HepG2 (cell line): Measurements from ENCODE around the gene SRR. TPM values are rescaled to one million over a fixed set of nuclear protein-coding genes. Genes with fewer than 3 reads are reported as not detected.

Experiments used
- FOXO4 ChIP-seq: sonication (generic); formaldehyde crosslinking; conservative IDR thresholded peaks from 2 replicates; pipeline ENCODE4 v1.8.1; 2023; ENCODE audit warnings: missing genetic modification reagents
- KAT8 ChIP-seq: IDR thresholded peaks from 2 replicates; pipeline ENCODE4 v1.6.1; 2016; ENCODE audit warnings: missing genetic modification reagents, missing compliant biosample characterization
- NR2F6 ChIP-seq, 2 experiments: IDR thresholded peaks; 2 replicates each; pipeline ENCODE4 v1.6.1; 2016; ENCODE audit warnings: antibody characterized with exemption in 1 of 2, mild to moderate bottlenecking in 1 of 2
- PRMT3 ChIP-seq: sonication (generic); formaldehyde crosslinking; IDR thresholded peaks from 2 replicates; pipeline ENCODE4 v1.8.1; 2022; ENCODE audit warnings: low read depth, mild to moderate bottlenecking, moderate library complexity, missing genetic modification reagents, borderline replicate concordance
- TRAFD1 ChIP-seq: sonication (generic); formaldehyde crosslinking; IDR thresholded peaks from 2 replicates; pipeline ENCODE4 v1.5.1; 2020; ENCODE audit warnings: missing genetic modification reagents, mild to moderate bottlenecking, borderline replicate concordance
- USF2 ChIP-seq, 2 experiments: sonication (generic) in 1 of 2; formaldehyde crosslinking in 1 of 2; IDR thresholded peaks; 2 replicates each; pipeline versions ENCODE4 v1.5.1 to v1.6.1; 2011 to 2020; ENCODE audit warnings: borderline replicate concordance in 1 of 2, low read depth in 1 of 2, low read length in 1 of 2, mild to moderate bottlenecking in 1 of 2, missing genetic modification reagents in 1 of 2, moderate library complexity in 1 of 2
- ZBTB2 ChIP-seq: sonication (generic); formaldehyde crosslinking; IDR thresholded peaks from 2 replicates; pipeline ENCODE4 v1.8.0; 2022; ENCODE audit warnings: low read depth, missing genetic modification reagents
- ZFP37 ChIP-seq: sonication (generic); formaldehyde crosslinking; IDR thresholded peaks from 2 replicates; pipeline ENCODE4 v1.4.0; 2020; ENCODE audit warnings: missing genetic modification reagents, borderline replicate concordance
- ZFP91 ChIP-seq: sonication (generic); formaldehyde crosslinking; IDR thresholded peaks from 2 replicates; pipeline ENCODE4 v1.9.0; 2022; ENCODE audit warnings: missing genetic modification reagents, mild to moderate bottlenecking, borderline replicate concordance
- ZFY ChIP-seq: sonication (generic); formaldehyde crosslinking; IDR thresholded peaks from 2 replicates; pipeline ENCODE4 v1.4.0; 2020; ENCODE audit warnings: missing genetic modification reagents
- ZNF143 ChIP-seq: sonication (generic); formaldehyde crosslinking; IDR thresholded peaks from 2 replicates; pipeline ENCODE4 v1.4.0; 2020; ENCODE audit warnings: missing genetic modification reagents
- ZNF772 ChIP-seq: sonication (generic); formaldehyde crosslinking; IDR thresholded peaks from 2 replicates; pipeline ENCODE4 v1.5.0; 2020; ENCODE audit warnings: mild to moderate bottlenecking, missing genetic modification reagents
- ZNF780A ChIP-seq: sonication (generic); formaldehyde crosslinking; IDR thresholded peaks from 2 replicates; pipeline ENCODE4 v1.8.0; 2022; ENCODE audit warnings: mild to moderate bottlenecking, missing genetic modification reagents, moderate library complexity
- ZNF878 ChIP-seq: sonication (generic); formaldehyde crosslinking; IDR thresholded peaks from 2 replicates; pipeline ENCODE4 v1.8.1; 2023; ENCODE audit warnings: mild to moderate bottlenecking, missing genetic modification reagents, moderate library complexity
- polyA plus RNA-seq, 8 experiments: library from polyadenylated mRNA; depleted of rRNA in 3 of 8; stranded (reverse) in 7 of 8; unstranded in 1 of 8; fragments of >200 nt; fragmentation: Illumina TruSeq in 4 of 8; extraction: Trizol in 4 of 8; gene quantifications; 2 replicates each; pipeline versions ENCODE4 v1.2.1 to v1.2.3, GENCODE V29; 2011 to 2016; ENCODE audit warnings: low read depth in 4 of 8, missing spikeins in 1 of 8, mixed read lengths in 1 of 8; ENCODE audit not compliant: insufficient read depth in 1 of 8
- total RNA-seq, 5 experiments: library from RNA; depleted of rRNA; stranded (reverse); fragments of >200 nt; fragmentation: Illumina TruSeq; extraction: Trizol; gene quantifications; 2 replicates each; pipeline ENCODE4 v1.2.3, GENCODE V29; 2016; ENCODE audit warnings: low read depth in 1 of 5
- TF ChIP-seq, protein P1 (sequence below): IDR thresholded peaks from 2 replicates; pipeline ENCODE4 v1.6.1; 2012; ENCODE audit warnings: inconsistent platforms

SRR gene
- total and polyA plus RNA-seq, 2 of the 13 experiments (the other 11 are each of a cell fraction or from before 2014, with no cell fraction given), result 3.6 to 7.8 TPM

DNA sequence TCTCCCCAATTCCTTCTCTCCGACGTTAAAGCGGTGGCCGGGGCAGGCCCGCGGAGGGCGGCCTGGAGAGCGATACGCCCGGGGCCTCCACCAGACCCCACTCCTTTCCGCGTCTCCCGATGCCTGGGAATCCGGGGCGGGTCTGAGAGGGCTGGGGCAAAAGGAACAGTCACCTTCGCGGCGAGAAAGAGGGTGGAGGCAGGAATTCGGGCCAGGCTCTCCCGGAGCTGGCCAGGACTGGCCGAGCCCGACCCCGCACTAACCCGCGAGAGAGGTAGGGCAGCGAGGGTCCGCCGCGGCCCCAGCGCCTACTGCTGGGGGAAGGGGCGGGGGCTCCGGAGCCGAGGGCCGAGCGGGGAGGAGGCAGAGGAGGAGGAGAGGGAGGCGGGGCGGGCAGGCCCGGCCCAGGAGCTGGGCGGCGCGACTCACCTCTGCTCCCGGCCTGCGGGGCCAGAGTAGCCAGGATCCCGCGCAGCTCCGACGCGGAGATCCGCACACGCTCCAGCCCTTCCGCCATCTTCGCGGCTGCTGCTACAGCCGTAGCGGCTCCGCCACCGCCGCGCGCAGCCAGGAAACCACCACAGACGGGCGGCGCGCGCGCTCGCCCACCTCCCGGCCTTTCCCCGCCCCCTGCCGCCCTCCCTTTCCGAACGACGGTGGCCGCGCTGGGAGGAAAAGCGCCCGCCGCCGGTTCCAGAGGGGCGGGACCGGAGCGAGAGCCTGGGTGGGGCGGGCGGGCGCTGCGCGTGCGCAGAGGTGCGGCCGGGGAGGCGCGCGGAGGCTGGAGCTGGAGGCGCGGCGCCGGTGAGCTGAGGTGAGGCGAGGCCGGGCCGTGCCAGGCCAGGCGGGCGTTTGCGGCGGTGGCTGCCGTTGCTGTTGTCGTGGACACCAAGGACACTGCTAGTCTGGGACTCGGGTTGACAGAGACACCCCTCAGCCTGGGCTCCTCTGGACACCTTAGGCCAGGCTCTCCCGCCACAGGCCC lies at the start of gene SRR, which contains the start of gene SMG6 (continued):
- TF ChIP-seq USF2 (IDR thresholded peaks at IDR 0.05; ENCODE audit: low read depth, low read length) (no peak), USF2 (CRISPR knock-in tag; IDR thresholded peaks at IDR 0.05; ENCODE audit: borderline replicate concordance) (no peak; the same call in 1 of the 2 replicates), ZFP91 (CRISPR knock-in tag) (peak; percentile 75), KAT8 (CRISPR knock-in tag) (peak; percentile 79), PRMT3 (CRISPR knock-in tag) (0 out of 2 replicates have a peak, but pooled peaks have one; percentile 67), ZNF878 (peak; percentile 74; the same call in 1 of the 2 replicates), ZNF143 (CRISPR knock-in tag) (0 out of 2 replicates have a peak, but pooled peaks have one; percentile 9), NR2F6 (IDR thresholded peaks at IDR 0.05) (no peak), NR2F6 (CRISPR knock-in tag; IDR thresholded peaks at IDR 0.05) (no peak), ZNF772 (CRISPR knock-in tag) (peak; percentile 89; the same call in 1 of the 2 replicates), ZNF780A (no peak), TRAFD1 (no peak), ZBTB2 (CRISPR knock-in tag) (0 out of 2 replicates have a peak, but pooled peaks have one; percentile 56), FOXO4 (CRISPR knock-in tag) (0 out of 2 replicates have a peak, but pooled peaks have one; percentile 62), ZFP37 (CRISPR knock-in tag) (no peak), ZFY (CRISPR knock-in tag) (peak; percentile 95)
- TF ChIP-seq, protein P1, sequence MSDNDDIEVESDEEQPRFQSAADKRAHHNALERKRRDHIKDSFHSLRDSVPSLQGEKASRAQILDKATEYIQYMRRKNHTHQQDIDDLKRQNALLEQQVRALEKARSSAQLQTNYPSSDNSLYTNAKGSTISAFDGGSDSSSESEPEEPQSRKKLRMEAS, result peak; percentile 64
